ENCODE data around the gene CORO2B. TPM values are rescaled to one million over a fixed set of nuclear protein-coding genes. Genes with fewer than 3 reads are reported as not detected.

The CORO2B gene
- total and polyA plus RNA-seq, 2 experiments from 2014 or later: 2.9 to 3.0 TPM

GRCh38 chr15:68598171-68599152 is 19.7 kb downstream of the CORO2B start:
- Histone ChIP-seq H3K9me3 (ENCODE audit: low read depth) (no peaks in the 10 kb centered on the region), H3K27me3 (no peaks in the 10 kb centered on the region), H3K27ac (no peak overlapping the region), H3K36me3 (no peaks in the 10 kb centered on the region), H3K4me1 (ENCODE audit: low read depth) (peaks cover 12% of the 10 kb centered on the region), H3K4me3 (no peak overlapping the region)
- TF ChIP-seq CTCF (IDR thresholded peaks at IDR 0.05; ENCODE audit: low read depth, low read length): no peak
- peak in 1 of 2 donors; percentile 18 for DNase-seq (ENCODE audit: low read depth in 1 of 2, low spot score in 1 of 2)

DNA sequence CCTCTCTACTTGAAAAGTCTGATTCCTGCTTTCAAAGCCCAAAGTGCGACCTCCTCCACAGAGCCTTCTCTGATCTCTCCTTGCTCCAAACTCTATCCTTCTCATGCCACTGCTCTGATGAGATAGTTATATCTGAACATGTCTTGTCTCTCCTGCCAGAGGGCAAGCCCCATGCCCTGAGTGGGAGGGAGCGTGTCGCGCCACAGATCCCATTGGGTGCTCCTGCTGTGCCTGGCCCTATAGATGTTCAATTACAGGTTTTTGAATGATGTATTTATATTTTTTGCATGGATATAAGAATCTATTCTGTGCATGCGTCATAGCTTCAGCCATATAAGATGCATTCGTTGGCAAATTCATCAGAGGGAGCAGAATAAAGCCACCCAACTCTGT is 20.4 kb downstream of the CORO2B start:
- no peak overlapping the region for H3K4me3 ChIP-seq
- peaks cover 15% of the 10 kb centered on the region for H3K4me1 ChIP-seq (ENCODE audit: low read depth)
- no peak for DNase-seq (ENCODE audit: low read depth in 1 of 2, low spot score in 1 of 2)
- H3K27ac ChIP-seq: no peak overlapping the region
- H3K27me3 ChIP-seq: no peaks in the 10 kb centered on the region
- H3K36me3 ChIP-seq: no peaks in the 10 kb centered on the region
- no peak for TF ChIP-seq CTCF (IDR thresholded peaks at IDR 0.05; ENCODE audit: low read depth, low read length)
- no peaks in the 10 kb centered on the region for H3K9me3 ChIP-seq (ENCODE audit: low read depth)

DNA sequence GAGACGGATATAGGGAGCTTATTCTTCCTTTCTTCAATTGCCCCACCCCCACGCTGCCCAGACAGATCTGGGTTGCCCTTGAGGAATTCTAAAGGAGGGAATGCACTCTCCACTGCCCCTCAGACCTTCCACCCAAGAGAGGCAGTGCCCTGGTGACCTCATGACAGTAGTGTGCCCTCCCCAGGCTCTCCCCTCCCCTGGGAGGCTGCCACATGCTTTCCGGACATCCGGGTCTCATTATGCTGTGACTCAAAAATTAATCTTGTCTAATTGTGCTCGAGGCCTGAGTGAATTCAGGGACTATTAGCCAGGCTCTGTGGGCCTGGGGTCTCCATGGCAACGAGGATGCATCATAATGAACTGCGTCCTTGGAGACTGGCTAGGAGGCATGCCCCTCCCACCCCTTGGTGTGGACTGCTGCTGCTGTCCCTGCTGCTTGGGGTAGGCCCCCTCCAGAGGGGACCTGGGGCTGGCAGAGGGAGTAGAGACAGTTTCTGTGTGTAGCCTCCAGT is 20.8 kb downstream of the CORO2B start:
- H3K4me1 ChIP-seq (ENCODE audit: low read depth): peaks cover 19% of the 10 kb centered on the region
- no peak overlapping the region for H3K27ac ChIP-seq
- no peaks in the 10 kb centered on the region for H3K9me3 ChIP-seq (ENCODE audit: low read depth)
- no peaks in the 10 kb centered on the region for H3K27me3 ChIP-seq
- DNase-seq (ENCODE audit: low read depth in 1 of 2, low spot score in 1 of 2): peak; percentile 57 to 61
- no peaks in the 10 kb centered on the region for H3K36me3 ChIP-seq
- H3K4me3 ChIP-seq: no peak overlapping the region
- no peak for TF ChIP-seq CTCF (IDR thresholded peaks at IDR 0.05; ENCODE audit: low read depth, low read length)

DNA sequence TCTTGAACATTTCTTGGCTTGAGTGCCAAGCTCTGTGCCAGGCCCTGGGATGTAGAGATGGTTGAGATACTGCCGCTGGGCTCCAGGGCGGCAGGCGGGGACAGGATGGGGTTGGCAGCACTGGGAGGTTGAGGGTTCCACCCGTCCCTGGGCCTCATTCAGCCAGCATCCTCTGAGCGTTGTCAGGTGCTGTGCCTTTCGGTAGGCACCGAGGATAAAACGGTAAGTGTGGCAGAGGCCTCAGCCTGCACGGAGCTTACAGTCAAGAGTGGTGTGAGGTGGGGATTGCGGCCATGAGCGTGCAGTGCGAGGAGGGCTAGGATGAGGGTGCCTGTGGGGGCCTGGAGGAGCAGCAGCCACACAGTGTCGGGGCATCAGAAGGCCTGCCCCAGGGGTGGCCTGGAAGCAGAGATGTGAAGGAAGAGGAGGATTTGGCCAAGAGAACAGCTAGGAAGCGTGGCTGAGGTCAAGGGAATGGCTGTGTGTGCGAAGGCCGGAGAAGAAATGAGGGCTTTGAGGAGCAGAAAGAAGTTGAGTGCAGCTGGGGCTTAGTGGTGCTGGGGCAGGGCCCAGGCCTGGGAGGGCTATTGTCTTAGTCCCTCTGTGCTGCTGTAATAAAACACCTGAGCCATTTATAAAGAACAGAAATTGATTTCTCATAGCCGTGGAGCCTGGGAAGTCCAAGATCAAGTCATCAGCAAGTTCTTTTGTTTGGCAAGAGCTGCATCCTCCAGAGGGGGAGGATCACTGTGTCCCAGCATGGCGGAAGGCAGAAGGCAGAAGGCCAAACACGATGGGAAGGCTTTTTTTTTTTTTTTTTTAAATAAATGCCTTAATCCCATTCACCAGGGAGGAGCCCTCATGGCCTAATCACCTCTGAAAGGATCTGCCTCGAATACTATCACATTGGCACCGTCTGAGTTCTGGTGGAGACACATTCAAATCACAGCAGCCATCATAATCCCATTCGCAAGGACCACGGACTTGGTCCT is 22.7 kb downstream of the CORO2B start:
- H3K4me1 ChIP-seq (ENCODE audit: low read depth): peaks cover 19% of the 10 kb centered on the region
- H3K36me3 ChIP-seq: no peaks in the 10 kb centered on the region
- H3K4me3 ChIP-seq: no peak overlapping the region
- H3K27me3 ChIP-seq: no peaks in the 10 kb centered on the region
- peak in 1 of 2 donors; percentile 62 for DNase-seq (ENCODE audit: low read depth in 1 of 2, low spot score in 1 of 2)
- H3K9me3 ChIP-seq (ENCODE audit: low read depth): no peaks in the 10 kb centered on the region
- H3K27ac ChIP-seq: no peak overlapping the region
- TF ChIP-seq CTCF (IDR thresholded peaks at IDR 0.05; ENCODE audit: low read depth, low read length): no peak

Measured in cardiac muscle cell (in vitro differentiated cells and primary cell).